Measurements from ENCODE around the gene MEF2C.

- TF ChIP-seq CTCF (IDR thresholded peaks at IDR 0.05) = no peak
- no peak for TF ChIP-seq POLR2A (IDR thresholded peaks at IDR 0.05)
Measured at GRCh38 chr5:88830567-88830966, 52.4 kb downstream of the MEF2C start.
